Naive thymus-derived CD8-positive, alpha-beta T cell (primary cell): Measurements from ENCODE around the gene OVCA2. TPM values are rescaled to one million over a fixed set of nuclear protein-coding genes. Genes with fewer than 3 reads are reported as not detected.
A peak's percentile ranks its signal among the peaks of the same experiment; 100 is the strongest.

Source experiments
- ATAC-seq, 2 donors: fragments of 150-1000 bp; cut with Tn5 transposase in 1 of 2; sonication (Bioruptor Pico), chemical (Tn5 transposase) in 1 of 2; 1 replicate in 1 of 2; 2 replicates in 1 of 2; pipeline ENCODE4 v1.10.0; 2021; ENCODE audit warnings: mild to moderate bottlenecking in 2 of 2, moderate library complexity in 2 of 2
- POLR2A ChIA-PET: fragments of 350-600 bp; sonication (Branson Sonifier 250); formaldehyde crosslinking; loops from one replicate; lab custom pipeline; 2021; ENCODE audit warnings: antibody characterized with exemption; lab: Charles Lee
- DNase-seq, 10 donors: peaks; one replicate each; pipeline versions ENCODE4 v3.0.0 to v3.0.0-alpha.2; 2020 to 2022
- H3K27ac Mint-ChIP-seq, 10 donors: one replicate each; pipeline ENCODE4 v1.8.0; 2020 to 2022; ENCODE audit warnings: mild to moderate bottlenecking in 10 of 10, mixed read lengths in 10 of 10, moderate library complexity in 4 of 10, inconsistent platforms in 1 of 10
- H3K27me3 Mint-ChIP-seq, 5 donors: one replicate each; pipeline ENCODE4 v1.8.0; 2021 to 2022; ENCODE audit warnings: mixed read lengths in 5 of 5
- H3K36me3 Mint-ChIP-seq, 3 donors: one replicate each; pipeline ENCODE4 v1.8.0; 2020 to 2022; ENCODE audit warnings: mixed read lengths in 3 of 3, mild to moderate bottlenecking in 2 of 3, inconsistent platforms in 1 of 3
- H3K4me1 Mint-ChIP-seq, 4 donors: one replicate each; pipeline ENCODE4 v1.8.0; 2021 to 2022; ENCODE audit warnings: mixed read lengths in 4 of 4
- H3K4me3 Mint-ChIP-seq, 10 donors: one replicate each; pipeline ENCODE4 v1.8.0; 2020 to 2022; ENCODE audit warnings: mild to moderate bottlenecking in 10 of 10, mixed read lengths in 10 of 10, moderate library complexity in 6 of 10, inconsistent platforms in 1 of 10
- H3K9me3 Mint-ChIP-seq, 9 donors: one replicate each; pipeline ENCODE4 v1.8.0; 2020 to 2022; ENCODE audit warnings: mixed read lengths in 9 of 9, mild to moderate bottlenecking in 3 of 9, inconsistent platforms in 1 of 9, moderate library complexity in 1 of 9
- polyA plus RNA-seq, 3 donors: library from polyadenylated mRNA; unstranded; fragments of 300-500 nt; fragmentation: Illumina TruSeq; gene quantifications; one replicate each; pipeline ENCODE4 v1.2.3, GENCODE V29; 2021
- total RNA-seq, 8 experiments: library from RNA in 2 of 8; stranded (reverse) in 2 of 8; gene quantifications; one replicate each; pipeline ENCODE4 v1.2.3 and lab custom pipeline; 2021 to 2026

The OVCA2 gene
- total and polyA plus RNA-seq, 5 experiments from 2014 or later: 30.8 to 49.1 (median 43.9) TPM

DNA sequence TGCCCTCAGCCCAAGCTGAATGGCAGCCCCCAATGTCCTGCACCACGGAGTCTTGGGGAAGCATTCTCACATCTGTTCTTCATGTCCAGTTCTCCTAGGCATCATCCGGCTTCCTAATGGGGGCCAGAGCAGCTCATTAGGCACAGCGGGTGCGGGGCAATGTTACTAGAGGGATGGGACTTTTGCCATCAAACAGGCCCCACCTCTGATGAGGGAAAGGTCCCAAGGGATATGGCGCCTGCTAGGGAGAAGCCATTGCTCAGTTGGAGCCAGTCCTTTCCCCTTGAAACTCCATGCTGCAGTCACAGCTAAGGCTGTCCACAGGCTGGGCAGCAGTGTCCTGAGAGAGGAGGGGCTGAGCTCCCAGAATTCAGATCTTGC lies 13.6 kb upstream of the OVCA2 start:
- Mint-ChIP-seq H3K9me3 (no peaks in the 10 kb centered on the region), H3K27me3 (peaks cover 4 to 28% (median 14%) of the 10 kb centered on the region in 5 donors), H3K27ac (peak overlapping the region in 2 of 10 donors; percentile 43 to 62), H3K36me3 (peaks cover 0 to 5% (median 0%) of the 10 kb centered on the region in 3 donors), H3K4me3 (peak overlapping the region in 5 of 10 donors; percentile 18 to 62 (median 45)), H3K4me1 (peaks cover 16 to 41% (median 31%) of the 10 kb centered on the region in 4 donors)
- ATAC-seq (no peak), DNase-seq (no peak)
- POLR2A ChIA-PET: interaction anchor here (1.5 kb wide), 1 partner anchor 12 kb away, joined by 3 read pairs; no protein-coding TSS in a partner anchor

- POLR2A ChIA-PET: interaction anchor here (0.6 to 0.7 kb wide), 2 partner anchors 73 to 293 kb away, joined by 3 read pairs; no protein-coding TSS in a partner anchor
- peak overlapping the region in 1 of 10 donors; percentile 40 for H3K27ac Mint-ChIP-seq
- H3K4me3 Mint-ChIP-seq: peak overlapping the region in 8 of 10 donors; percentile 10 to 62 (median 42)
- H3K4me1 Mint-ChIP-seq: peaks cover 17 to 42% (median 30%) of the 10 kb centered on the region in 4 donors
- no peak for ATAC-seq
- no peaks in the 10 kb centered on the region for H3K9me3 Mint-ChIP-seq
- no peak for DNase-seq
- peaks cover 0 to 10% (median 0%) of the 10 kb centered on the region in 3 donors for H3K36me3 Mint-ChIP-seq
- peaks cover 4 to 25% (median 14%) of the 10 kb centered on the region in 5 donors for H3K27me3 Mint-ChIP-seq
Measured at GRCh38 chr17:2028737-2029136, 13.1 kb upstream of the OVCA2 start.

DNA sequence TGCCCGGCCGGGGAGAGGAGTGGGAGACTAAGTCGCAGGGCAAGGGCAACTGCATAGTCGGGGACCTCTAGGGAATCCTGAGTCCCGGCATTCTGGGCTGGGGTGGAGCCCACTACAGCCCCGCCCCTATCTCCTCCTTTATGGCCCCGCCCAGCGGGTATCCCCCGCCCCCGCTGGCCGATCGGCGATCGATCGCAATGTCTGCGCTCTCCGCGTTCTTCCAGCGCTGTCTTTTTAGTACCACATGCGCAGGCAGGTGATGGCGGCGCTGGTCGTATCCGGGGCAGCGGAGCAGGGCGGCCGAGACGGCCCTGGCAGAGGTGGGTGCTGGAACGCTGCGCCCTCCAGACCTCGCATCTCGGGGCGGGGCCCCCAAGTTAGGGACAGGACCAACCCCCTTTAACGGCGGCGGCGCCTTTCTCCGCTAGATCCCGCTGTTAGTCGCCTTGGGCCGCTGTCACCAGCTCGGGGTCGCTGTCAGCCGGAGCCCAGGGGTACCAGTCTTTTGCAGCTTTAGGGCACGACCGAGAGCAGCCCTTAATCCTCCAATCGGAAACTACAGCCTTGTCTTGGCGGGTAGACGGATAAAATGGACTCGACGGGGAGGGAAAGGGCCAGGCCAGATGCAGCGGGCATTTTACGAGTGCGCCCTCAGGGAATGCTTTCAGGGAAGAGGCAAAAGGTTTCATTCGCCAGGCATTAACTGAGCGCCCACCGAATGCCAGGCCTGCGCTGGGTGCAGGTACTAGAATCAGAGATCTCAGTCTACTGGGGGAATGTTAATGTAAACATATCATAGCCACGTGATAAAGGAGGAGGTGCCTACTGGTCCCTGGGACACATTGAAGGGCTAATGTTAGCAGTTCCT lies 11.7 kb upstream of the OVCA2 start, which contains the start of gene DPH1:
Gene DPH1, plus strand, starts transcription at position 243 of the 868 bp plus-strand sequence. Its CDS starts 17 bp downstream, at position 260.
- peaks cover 4 to 24% (median 14%) of the 10 kb centered on the region in 5 donors for H3K27me3 Mint-ChIP-seq
- peak; percentile 78 to 91 (median 81) for DNase-seq
- peaks cover 17 to 43% (median 30%) of the 10 kb centered on the region in 4 donors for H3K4me1 Mint-ChIP-seq
- H3K27ac Mint-ChIP-seq: peak within 1 kb of the TSS; percentile 77 to 98 (median 95)
- POLR2A ChIA-PET: interaction anchor here (1.0 to 1.9 kb wide), 4 partner anchors 11 to 313 kb away, joined by 3 to 11 read pairs (median 3); partner anchors contain the start of gene OVCA2
- H3K4me3 Mint-ChIP-seq: peak within 1 kb of the TSS; percentile 92 to 98 (median 95)
- H3K9me3 Mint-ChIP-seq: no peaks in the 10 kb centered on the region
- ATAC-seq: peak; percentile 85
- H3K36me3 Mint-ChIP-seq: peaks cover 0 to 10% (median 0%) of the 10 kb centered on the region in 3 donors

DNA sequence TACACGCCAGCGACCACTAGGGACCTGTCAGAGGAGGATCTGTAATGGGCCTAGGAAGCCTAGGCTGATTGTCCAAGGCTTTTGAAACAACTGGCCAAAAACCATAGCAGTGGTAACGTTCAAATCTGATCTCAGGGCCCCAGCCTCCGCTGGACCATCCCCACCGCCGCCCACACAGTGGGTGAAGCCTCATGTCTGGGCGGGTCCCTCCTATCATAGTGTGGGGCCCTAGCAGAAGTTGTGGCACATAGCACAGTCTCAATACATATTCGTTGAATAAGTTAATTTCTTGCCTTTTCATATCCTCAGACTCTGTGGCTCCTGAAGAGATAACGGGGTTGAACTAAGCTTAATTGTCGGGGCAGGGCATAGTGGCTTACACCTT lies 11.1 kb upstream of the OVCA2 start:
- POLR2A ChIA-PET: interaction anchor here (0.5 to 1.9 kb wide), 7 partner anchors 10 to 1878 kb away, joined by 3 to 11 read pairs (median 3); partner anchors contain the start of genes OVCA2, RPA1 and SMYD4
- peaks cover 16 to 39% (median 26%) of the 10 kb centered on the region in 4 donors for H3K4me1 Mint-ChIP-seq
- H3K36me3 Mint-ChIP-seq: peaks cover 0 to 11% (median 0%) of the 10 kb centered on the region in 3 donors
- peak overlapping the region; percentile 92 to 98 (median 95) for H3K4me3 Mint-ChIP-seq
- H3K27ac Mint-ChIP-seq: peak overlapping the region; percentile 77 to 98 (median 95)
- peak in 1 of 2 donors; percentile 2 for ATAC-seq
- no peaks in the 10 kb centered on the region for H3K9me3 Mint-ChIP-seq
- no peak for DNase-seq
- H3K27me3 Mint-ChIP-seq: peaks cover 4 to 20% (median 9%) of the 10 kb centered on the region in 5 donors

DNA sequence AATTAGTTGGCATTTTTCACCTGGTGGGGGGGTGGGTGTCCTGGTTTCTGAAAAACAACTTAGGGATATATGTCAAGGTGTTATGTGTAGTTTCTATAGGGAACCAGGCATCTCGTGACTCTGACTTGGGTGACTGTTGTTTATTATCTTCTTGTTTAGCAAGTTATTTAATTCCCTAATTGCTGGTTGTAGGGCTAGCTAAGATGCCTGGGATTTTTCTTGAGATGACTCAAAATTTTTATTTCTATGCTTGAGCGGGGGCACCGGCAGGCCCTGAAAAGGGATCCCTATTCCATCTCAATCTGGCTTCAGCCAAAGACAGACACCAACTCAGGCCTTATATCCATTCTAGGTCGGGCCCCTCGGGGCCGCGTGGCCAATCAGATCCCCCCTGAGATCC lies 8.7 kb upstream of the OVCA2 start:
- POLR2A ChIA-PET: no interaction called here
- peaks cover 0 to 33% (median 0%) of the 10 kb centered on the region in 3 donors for H3K36me3 Mint-ChIP-seq
- no peaks in the 10 kb centered on the region for H3K9me3 Mint-ChIP-seq
- H3K27me3 Mint-ChIP-seq: peaks cover 0 to 3% (median 0%) of the 10 kb centered on the region in 5 donors
- peaks cover 9 to 34% (median 19%) of the 10 kb centered on the region in 4 donors for H3K4me1 Mint-ChIP-seq
- ATAC-seq (no peak), DNase-seq (no peak)
- H3K27ac Mint-ChIP-seq: peak overlapping the region in 1 of 10 donors; percentile 56
- H3K4me3 Mint-ChIP-seq: peak overlapping the region in 6 of 10 donors; percentile 3 to 41 (median 19)

DNA sequence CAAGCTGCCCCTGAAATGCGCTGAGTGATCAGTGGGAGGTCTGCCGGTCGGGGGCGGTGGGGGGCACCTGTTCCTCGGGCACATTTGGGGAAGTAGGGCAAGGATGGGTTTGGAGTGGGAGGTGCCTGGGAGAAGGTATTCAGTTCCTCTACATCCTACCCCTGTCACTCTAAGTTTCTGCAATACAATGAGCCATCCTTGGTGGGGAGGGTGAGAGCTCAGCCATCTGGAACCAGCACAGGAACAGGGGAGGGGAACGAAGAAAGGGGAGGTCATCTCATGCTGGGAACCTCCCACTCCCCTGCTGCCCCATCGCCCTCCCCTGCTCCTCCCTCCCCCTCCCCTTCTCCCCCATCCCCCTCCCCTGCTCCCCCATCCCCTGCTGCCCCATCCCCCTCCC lies 7.7 kb upstream of the OVCA2 start:
- ATAC-seq (no peak), DNase-seq (no peak)
- Mint-ChIP-seq H3K4me3 (no peak overlapping the region), H3K27me3 (no peaks in the 10 kb centered on the region), H3K9me3 (no peaks in the 10 kb centered on the region), H3K27ac (no peak overlapping the region), H3K4me1 (peaks cover 9 to 34% (median 18%) of the 10 kb centered on the region in 4 donors), H3K36me3 (peaks cover 0 to 43% (median 0%) of the 10 kb centered on the region in 3 donors)
- POLR2A ChIA-PET: interaction anchor here (0.6 kb wide), 1 partner anchor 309 kb away, joined by 4 read pairs; no protein-coding TSS in a partner anchor

DNA sequence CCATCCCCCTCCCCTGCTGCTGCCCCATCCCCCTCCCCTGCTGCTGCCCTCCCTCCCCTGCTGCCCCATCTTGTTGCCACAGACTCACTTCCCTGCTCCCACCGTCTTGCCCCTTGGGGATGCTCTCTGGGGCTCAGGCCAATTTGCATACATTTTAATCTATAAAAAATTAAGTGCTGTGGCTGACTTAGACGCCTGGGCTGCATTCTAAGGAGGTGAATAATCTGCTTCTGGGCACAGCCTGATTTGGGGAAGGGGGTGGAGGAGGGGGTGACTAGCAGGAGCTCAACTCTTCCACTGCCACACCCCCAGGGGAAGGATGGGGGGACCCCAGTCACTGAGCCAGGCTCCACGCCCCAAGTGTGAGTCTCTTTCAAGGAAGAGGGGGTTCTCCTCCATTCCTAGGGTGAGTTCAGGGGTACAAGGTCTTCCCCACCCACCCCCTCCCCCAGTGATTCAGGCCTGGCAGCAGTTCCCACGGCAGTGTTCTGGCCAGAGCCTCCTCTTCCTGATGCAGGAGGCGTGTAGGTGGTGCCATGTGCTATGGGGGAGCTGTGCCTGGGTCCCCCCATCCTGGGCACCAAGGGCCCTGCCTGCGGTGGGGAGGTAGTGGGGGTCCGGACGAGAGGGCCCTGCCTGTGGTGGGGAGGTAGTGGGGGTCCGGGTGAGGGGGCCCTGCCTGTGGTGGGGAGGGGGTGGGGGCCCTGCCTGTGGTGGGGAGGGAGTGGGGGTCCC lies 6.8 kb upstream of the OVCA2 start:
- Mint-ChIP-seq H3K4me3 (peak overlapping the region in 1 of 10 donors; percentile 38), H3K4me1 (peaks cover 11 to 32% (median 18%) of the 10 kb centered on the region in 4 donors), H3K36me3 (peaks cover 0 to 49% (median 0%) of the 10 kb centered on the region in 3 donors), H3K27ac (no peak overlapping the region), H3K9me3 (no peaks in the 10 kb centered on the region), H3K27me3 (no peaks in the 10 kb centered on the region)
- ATAC-seq (no peak), DNase-seq (no peak)
- POLR2A ChIA-PET: interaction anchor here (0.5 kb wide), 1 partner anchor 1256 kb away, joined by 3 read pairs; no protein-coding TSS in a partner anchor

- no peak for DNase-seq
- H3K4me1 Mint-ChIP-seq: peaks cover 8 to 29% (median 15%) of the 10 kb centered on the region in 4 donors
- no peak for ATAC-seq
- no peaks in the 10 kb centered on the region for H3K27me3 Mint-ChIP-seq
- peaks cover 0 to 51% (median 3%) of the 10 kb centered on the region in 3 donors for H3K36me3 Mint-ChIP-seq
- H3K27ac Mint-ChIP-seq: peak overlapping the region in 1 of 10 donors; percentile 36
- H3K9me3 Mint-ChIP-seq: no peaks in the 10 kb centered on the region
- POLR2A ChIA-PET: interaction anchor here (0.5 to 1.5 kb wide), 2 partner anchors 15 to 1257 kb away, joined by 3 read pairs; no protein-coding TSS in a partner anchor
- no peak overlapping the region for H3K4me3 Mint-ChIP-seq
Measured at GRCh38 chr17:2035541-2036488, 6.0 kb upstream of the OVCA2 start.

- H3K27me3 Mint-ChIP-seq: no peaks in the 10 kb centered on the region
- H3K4me3 Mint-ChIP-seq: peak overlapping the region in 1 of 10 donors; percentile 48
- H3K36me3 Mint-ChIP-seq: peaks cover 0 to 54% (median 3%) of the 10 kb centered on the region in 3 donors
- POLR2A ChIA-PET: interaction anchor here (0.9 to 1.5 kb wide), 2 partner anchors 14 to 221 kb away, joined by 3 to 4 read pairs; no protein-coding TSS in a partner anchor
- H3K4me1 Mint-ChIP-seq: peaks cover 9 to 24% (median 13%) of the 10 kb centered on the region in 4 donors
- no peaks in the 10 kb centered on the region for H3K9me3 Mint-ChIP-seq
- ATAC-seq (no peak), DNase-seq (no peak)
- peak overlapping the region in 2 of 10 donors; percentile 28 to 69 for H3K27ac Mint-ChIP-seq
Measured at GRCh38 chr17:2037155-2037554, 4.7 kb upstream of the OVCA2 start.

DNA sequence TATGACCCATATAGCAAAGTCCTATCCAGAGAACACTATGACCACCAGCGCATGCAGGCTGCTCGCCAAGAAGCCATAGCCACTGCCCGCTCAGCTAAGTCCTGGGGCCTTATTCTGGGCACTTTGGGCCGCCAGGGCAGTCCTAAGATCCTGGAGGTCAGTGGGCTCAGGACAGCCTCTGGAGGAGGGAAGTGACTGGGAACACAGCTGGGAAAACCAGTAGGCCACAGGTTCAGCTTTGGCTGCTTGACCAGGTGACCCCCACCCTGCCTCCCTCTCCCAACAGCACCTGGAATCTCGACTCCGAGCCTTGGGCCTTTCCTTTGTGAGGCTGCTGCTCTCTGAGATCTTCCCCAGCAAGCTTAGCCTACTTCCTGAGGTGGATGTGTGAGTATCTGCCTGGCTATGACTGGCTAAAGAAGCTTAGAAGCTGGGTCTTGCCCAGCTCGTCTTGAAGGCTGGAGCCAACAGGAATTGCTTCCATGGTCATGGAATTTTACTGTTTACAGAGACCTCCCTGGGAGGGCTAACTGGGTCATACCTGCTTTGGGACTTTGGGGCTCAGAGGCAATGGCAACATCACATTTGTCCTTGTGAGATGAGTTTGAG lies 1.5 kb upstream of the OVCA2 start:
- peaks cover 0 to 58% (median 3%) of the 10 kb centered on the region in 3 donors for H3K36me3 Mint-ChIP-seq
- H3K9me3 Mint-ChIP-seq: no peaks in the 10 kb centered on the region
- peak overlapping the region in 7 of 10 donors; percentile 8 to 91 (median 73) for H3K4me3 Mint-ChIP-seq
- no peak for ATAC-seq
- peaks cover 11 to 25% (median 23%) of the 10 kb centered on the region in 4 donors for H3K4me1 Mint-ChIP-seq
- H3K27ac Mint-ChIP-seq: peak overlapping the region in 7 of 10 donors; percentile 31 to 85 (median 63)
- POLR2A ChIA-PET: interaction anchor here (0.7 to 2.3 kb wide), 3 partner anchors 10 to 13 kb away, joined by 3 to 11 read pairs (median 5); partner anchors contain the start of gene DPH1
- H3K27me3 Mint-ChIP-seq: no peaks in the 10 kb centered on the region
- DNase-seq: no peak
